Esophagus muscularis mucosa (tissue), 3 donors: Measurements from ENCODE around the gene TRERF1.

Source experiments
- CTCF ChIP-seq, 3 experiments: fragments of 200-600 bp in 2 of 3; fragments of 450-650 bp in 1 of 3; sonication (generic) in 2 of 3; IDR thresholded peaks; one replicate each; pipeline ENCODE4 v1.5.1; 2017 to 2019; ENCODE audit warnings: antibody characterized with exemption in 3 of 3, mild to moderate bottlenecking in 2 of 3, moderate library complexity in 1 of 3
- EP300 ChIP-seq: sonication (generic); formaldehyde crosslinking; IDR thresholded peaks from one replicate; pipeline ENCODE4 v1.6.1; 2017; ENCODE audit warnings: antibody characterized with exemption

GRCh38 chr6:42484261-42484660 lies 32.5 kb upstream of the TRERF1 start:
- TF ChIP-seq CTCF (IDR thresholded peaks at IDR 0.05) (no peak), EP300 (no peak)
